K562 (cell line): Measurements from ENCODE around the gene SLC35D2. TPM values are rescaled to one million over a fixed set of nuclear protein-coding genes. Genes with fewer than 3 reads are reported as not detected.

Source experiments
- ATAC-seq: fragments of 200-7000 bp; cut with Tn5 transposase; 3 replicates; pipeline ENCODE4 v1.9.1; 2020; ENCODE audit warnings: moderate library complexity
- BruUV-seq: library from RNA; stranded (reverse); fragments of 400-500 nt; replicated peaks from 2 replicates; lab custom pipeline; 2021; lab: Mats Ljungman, UMichigan
- CTCF ChIA-PET: fragments of 300-600 bp; formaldehyde crosslinking; extraction: SDS; loops from one replicate; lab custom pipeline; 2021; ENCODE audit warnings: low intra/inter-chr PET ratio; lab: Yijun Ruan, JAX
- POLR2A ChIA-PET: fragments of 300-600, 350-650 bp; sonication (Branson Sonifier 250); formaldehyde crosslinking; extraction: SDS; loops from one replicate; lab custom pipeline; 2021; ENCODE audit warnings: antibody characterized with exemption, inconsistent platforms; lab: Yijun Ruan, JAX
- DNase-seq, 4 experiments: peaks; one replicate each; pipeline versions ENCODE4 v3.0.0 to v3.0.0-alpha.2; 2011 to 2018; ENCODE audit warnings: low spot score in 3 of 4, mixed read lengths in 3 of 4; ENCODE audit errors: extremely low read depth in 1 of 4
- FAIRE-seq: peaks from 2 replicates; lab custom pipeline; 2011; peaks lifted over from hg19 to GRCh38; lab: Jason Lieb, UNC
- H2AFZ ChIP-seq: 2 replicates; pipeline ENCODE4 v1.6.0; 2011; ENCODE audit warnings: low read depth, low read length, control low read depth, inconsistent platforms
- H3K27ac ChIP-seq: fragments of 200-600 bp; 3 replicates; pipeline ENCODE4 v1.8.0; 2011; ENCODE audit warnings: low read depth, mild to moderate bottlenecking, control low read depth, inconsistent platforms, low read length, moderate library complexity, mixed read lengths; ENCODE audit errors: extremely low read depth
- H3K27me3 ChIP-seq, 2 experiments: fragments of 300-600 bp in 1 of 2; 2 replicates in 1 of 2; 3 replicates in 1 of 2; pipeline versions ENCODE4 v1.6.0 to v1.8.0; 2011; ENCODE audit warnings: inconsistent platforms in 2 of 2, low read length in 2 of 2, mild to moderate bottlenecking in 1 of 2, mixed read lengths in 1 of 2, moderate library complexity in 1 of 2; ENCODE audit not compliant: control insufficient read depth in 2 of 2, insufficient read depth in 2 of 2
- H3K36me3 ChIP-seq: fragments of 300-600 bp; 3 replicates; pipeline ENCODE4 v1.8.0; 2011; ENCODE audit warnings: mild to moderate bottlenecking, low read length, inconsistent platforms; ENCODE audit not compliant: control insufficient read depth, insufficient read depth
- H3K4me1 ChIP-seq, 2 experiments: fragments of 200-600 bp in 1 of 2; replicated peaks in 1 of 2; 2 replicates in 1 of 2; 3 replicates in 1 of 2; pipeline versions ENCODE4 v1.5.1 to v1.8.0; 2011; ENCODE audit warnings: inconsistent platforms in 2 of 2, low read length in 2 of 2, mild to moderate bottlenecking in 1 of 2, mixed read lengths in 1 of 2, moderate library complexity in 1 of 2; ENCODE audit not compliant: control insufficient read depth in 2 of 2, insufficient read depth in 2 of 2
- H3K4me2 ChIP-seq: 2 replicates; pipeline ENCODE4 v1.6.1; 2011; ENCODE audit warnings: low read length, control low read depth, inconsistent platforms, mixed read lengths; ENCODE audit not compliant: insufficient read depth
- H3K4me3 ChIP-seq: fragments of 200-600 bp; sonication (generic), shearing (Covaris generic); 2 replicates; pipeline ENCODE4 v1.5.1; 2016; ENCODE audit warnings: control low read depth, inconsistent platforms
- H3K79me2 ChIP-seq: fragments of 200-600 bp; 3 replicates; pipeline ENCODE4 v1.8.0; 2011; ENCODE audit warnings: low read length, inconsistent platforms; ENCODE audit not compliant: control insufficient read depth, insufficient read depth
- H3K9ac ChIP-seq, 2 experiments: 2 replicates each; pipeline versions ENCODE4 v1.6.0 to v1.6.1; 2011; ENCODE audit warnings: low read depth in 2 of 2, low read length in 2 of 2, control low read depth in 1 of 2, inconsistent platforms in 1 of 2, mild to moderate bottlenecking in 1 of 2, mixed read lengths in 1 of 2; ENCODE audit not compliant: insufficient read depth in 1 of 2
- H3K9me1 ChIP-seq: one replicate; pipeline ENCODE4 v1.6.0; 2011; ENCODE audit warnings: inconsistent platforms, mild to moderate bottlenecking, low read length, moderate library complexity; ENCODE audit not compliant: control insufficient read depth, insufficient read depth
- H3K9me3 ChIP-seq: replicated peaks from 2 replicates; pipeline ENCODE4 v1.5.1; 2011; ENCODE audit warnings: low read depth, low read length, inconsistent platforms; ENCODE audit not compliant: control insufficient read depth, insufficient read depth
- H4K20me1 ChIP-seq: replicated peaks from 2 replicates; pipeline ENCODE4 v1.6.1; 2011; ENCODE audit warnings: low read length, inconsistent platforms, mixed read lengths; ENCODE audit not compliant: control insufficient read depth, insufficient read depth
- ARNT ChIP-seq, 2 experiments: fragments of 450-650 bp; IDR thresholded peaks; 2 replicates each; pipeline ENCODE4 v1.6.1; 2016; ENCODE audit warnings: mild to moderate bottlenecking in 1 of 2
- ATF3 ChIP-seq, 2 experiments: fragments of 450-650 bp in 1 of 2; sonication (generic) in 1 of 2; formaldehyde crosslinking in 1 of 2; IDR thresholded peaks in 1 of 2; conservative IDR thresholded peaks in 1 of 2; 2 replicates each; pipeline versions ENCODE4 v1.6.1 to v1.8.1; 2016 to 2023; ENCODE audit warnings: mild to moderate bottlenecking in 2 of 2, moderate library complexity in 2 of 2, inconsistent platforms in 1 of 2, missing genetic modification reagents in 1 of 2
- CREBBP ChIP-seq: IDR thresholded peaks from one replicate; pipeline ENCODE4 v1.6.1; 2012; ENCODE audit warnings: low read depth, mild to moderate bottlenecking, control low read depth, inconsistent platforms, low read length
- DMBX1 ChIP-seq: fragments of 250-450 bp; sonication (Bioruptor Pico); IDR thresholded peaks from 2 replicates; pipeline ENCODE4 v1.8.0; 2022; ENCODE audit warnings: inconsistent platforms, mild to moderate bottlenecking, moderate library complexity, borderline replicate concordance
- HSF4 ChIP-seq: fragments of 250-450 bp; sonication (Bioruptor Pico); IDR thresholded peaks from 2 replicates; pipeline ENCODE4 v2.1.2; 2022; ENCODE audit warnings: mild to moderate bottlenecking, moderate library complexity, borderline replicate concordance
- MXI1 ChIP-seq: IDR thresholded peaks from 2 replicates; pipeline ENCODE4 v1.6.1; 2011; ENCODE audit warnings: low read depth, mild to moderate bottlenecking, improper control_type of control experiment, low read length
- ZFP30 ChIP-seq: fragments of 250-450 bp; sonication (Bioruptor Pico); IDR thresholded peaks from 2 replicates; pipeline ENCODE4 v1.8.0; 2022; ENCODE audit warnings: moderate library complexity, mild to moderate bottlenecking, inconsistent platforms, borderline replicate concordance
- ZNF449 ChIP-seq: fragments of 250-450 bp; sonication (Bioruptor Pico); IDR thresholded peaks from 2 replicates; pipeline ENCODE4 v1.8.0; 2022; ENCODE audit warnings: moderate library complexity, mild to moderate bottlenecking, inconsistent platforms
- WGBS: fragments of 100-300 bp; shearing (Covaris generic); methylation state at CpG from one replicate; pipeline ENCODE4 v1.1.6; 2016; ENCODE audit warnings: low coverage, mixed read lengths; ENCODE audit not compliant: insufficient coverage; ENCODE audit errors: missing lambda C conversion rate; 5-methylcytosine and 5-hydroxymethylcytosine counted together
- in situ Hi-C: fragments of 300-500 bp; cut with MboI; formaldehyde crosslinking; loops from 4 replicates; pipeline ENCODE4 v1.15.0; 2018; ENCODE audit warnings: inconsistent platforms, mixed read lengths
- intact Hi-C: fragments of 100-400 bp; cut with micrococcal nuclease; formaldehyde crosslinking; loops from 2 replicates; pipeline ENCODE4 v1.14.2; 2022
- polyA plus RNA-seq, 8 experiments: library from polyadenylated mRNA; depleted of rRNA in 4 of 8; stranded (reverse) in 5 of 8; unstranded in 3 of 8; fragments of >200 nt; fragmentation: Nextera tagmentation in 2 of 8; fragmentation: Illumina TruSeq in 1 of 8; extraction: Ambion mirVana in 2 of 8; extraction: Trizol in 1 of 8; gene quantifications; 2 replicates each; pipeline versions ENCODE4 v1.2.1 to v1.2.3, GENCODE V29; 2011 to 2014; ENCODE audit warnings: inconsistent platforms in 1 of 8, missing spikeins in 1 of 8
- total RNA-seq, 7 experiments: library from RNA; depleted of rRNA in 6 of 7; stranded (reverse); fragments of >200 nt in 6 of 7; fragmentation: Illumina TruSeq in 2 of 7; extraction: Trizol in 2 of 7; gene quantifications; 2 replicates each; pipeline versions ENCODE4 v1.2.1 to v1.2.3, GENCODE V29; 2011 to 2021; ENCODE audit warnings: low replicate concordance in 1 of 7

SLC35D2 gene
- total and polyA plus RNA-seq, 9 of the 15 experiments (the other 6 are each of a cell fraction or from before 2014, with no cell fraction given): 2.9 to 14.9 (median 11.7) TPM

- no peak overlapping the region for H3K4me2 ChIP-seq
- no peak overlapping the region for H3K27ac ChIP-seq
- FAIRE-seq: no peak
- no peaks in the 10 kb centered on the region for H4K20me1 ChIP-seq
- H3K79me2 ChIP-seq: no peaks in the 10 kb centered on the region
- H3K36me3 ChIP-seq: no peaks in the 10 kb centered on the region
- no peak overlapping the region for H3K9ac ChIP-seq
- WGBS: 66% methylated on average over 3 of the region's 3 CpGs
- H3K4me3 ChIP-seq: no peak overlapping the region
- no peaks in the 10 kb centered on the region for H3K27me3 ChIP-seq
- no TSS peak for BruUV-seq
- ChIA-PET CTCF (no interaction called here), POLR2A (no interaction called here)
- no peak for DNase-seq
- H3K9me1 ChIP-seq: no peaks in the 10 kb centered on the region
- no peaks in the 10 kb centered on the region for H3K9me3 ChIP-seq
- TF ChIP-seq HSF4 (CRISPR knock-in tag) (no peak), CREBBP (no peak), MXI1 (no peak), ATF3 (IDR thresholded peaks at IDR 0.05) (no peak), ATF3 (CRISPR knock-in tag; conservative IDR thresholded peaks at IDR 0.05) (no peak), ARNT (IDR thresholded peaks at IDR 0.05) (no peak), ZFP30 (CRISPR knock-in tag) (no peak), ZNF449 (CRISPR knock-in tag) (no peak), DMBX1 (CRISPR knock-in tag) (no peak)
- TF ChIP-seq, all 486 proteins: peak for 0
- no peak for ATAC-seq
- H2AFZ ChIP-seq: no peak overlapping the region
- in situ Hi-C loops: no loop called here
- H3K4me1 ChIP-seq: peaks cover 5 to 17% of the 10 kb centered on the region in 2 experiments
- intact Hi-C loops: loop anchor here (5.0 kb wide), 1 partner anchor 77 kb away; the partner anchor contains the start of gene ZNF367
These were observed 42.8 kb downstream of the SLC35D2 start for GRCh38 chr9:96340707-96341106.
